ENCODE results near the gene ATP6V0A4.
"Not testable (repeated sequence)": the region's sequence is repeated elsewhere in the genome, so short reads cannot be mapped to it uniquely, and the experiment has no call there.

ATP6V0A4 gene

GRCh38 chr7:138797715-138798320 is at the start of gene ATP6V0A4, which contains the start of gene TMEM213:
Gene ATP6V0A4 (minus strand): TSS chr7:138798196. CDS start chr7:138771247, 26,949 bp downstream.
Gene TMEM213 (plus strand): TSS chr7:138797994. CDS start chr7:138798105, 111 bp downstream.
- DNase-seq, result peak; percentile 64

- no peak for DNase-seq
Observed at GRCh38 chr7:138845711-138846110, 47.7 kb upstream of the ATP6V0A4 start.

GRCh38 chr7:138843632-138844580 is 45.9 kb upstream of the ATP6V0A4 start:
- no peak for DNase-seq

- peak; percentile 90 for DNase-seq
Observed at GRCh38 chr7:138842111-138842510, 44.1 kb upstream of the ATP6V0A4 start.

GRCh38 chr7:138838166-138838565 is 40.2 kb upstream of the ATP6V0A4 start:
- no peak for DNase-seq

GRCh38 chr7:138837627-138838026 is 39.6 kb upstream of the ATP6V0A4 start:
- no peak for DNase-seq

- DNase-seq, result no peak
Observed at GRCh38 chr7:138835087-138835486, 37.1 kb upstream of the ATP6V0A4 start.

GRCh38 chr7:138834583-138834982 is 36.6 kb upstream of the ATP6V0A4 start:
- no peak for DNase-seq

GRCh38 chr7:138833596-138833995 is 35.6 kb upstream of the ATP6V0A4 start:
- DNase-seq, result no peak

GRCh38 chr7:138832966-138833365 is 35.0 kb upstream of the ATP6V0A4 start:
- DNase-seq, result no peak

GRCh38 chr7:138829335-138829734 is 31.3 kb upstream of the ATP6V0A4 start:
- DNase-seq, result no peak

GRCh38 chr7:138828302-138828701 is 30.3 kb upstream of the ATP6V0A4 start:
- no peak for DNase-seq

- DNase-seq, result no peak
Observed at GRCh38 chr7:138825049-138825721, 27.2 kb upstream of the ATP6V0A4 start.

GRCh38 chr7:138822867-138823535 is 25.0 kb upstream of the ATP6V0A4 start:
- no peak for DNase-seq

- no peak for DNase-seq
Observed at GRCh38 chr7:138821912-138822311, 23.9 kb upstream of the ATP6V0A4 start.

- no peak for DNase-seq
Observed at GRCh38 chr7:138819625-138820024, 21.6 kb upstream of the ATP6V0A4 start.

- DNase-seq, result no peak
Observed at GRCh38 chr7:138816650-138817049, 18.7 kb upstream of the ATP6V0A4 start.

GRCh38 chr7:138814816-138815332 is 16.9 kb upstream of the ATP6V0A4 start:
- no peak for DNase-seq

- DNase-seq, result no peak
Observed at GRCh38 chr7:138813945-138814344, 15.9 kb upstream of the ATP6V0A4 start.

GRCh38 chr7:138811327-138811726 is 13.3 kb upstream of the ATP6V0A4 start:
- DNase-seq, result not testable (repeated sequence)

GRCh38 chr7:138809346-138809745 is 11.3 kb upstream of the ATP6V0A4 start:
- no peak for DNase-seq

GRCh38 chr7:138804618-138805017 is 6.6 kb upstream of the ATP6V0A4 start:
- no peak for DNase-seq

- DNase-seq, result no peak
Observed at GRCh38 chr7:138802706-138803105, 4.7 kb upstream of the ATP6V0A4 start.

Measured in islet precursor cell (in vitro differentiated cells).